DOHH2 (cell line): ENCODE data around the gene ACSF3.
A peak's percentile ranks its signal among the peaks of the same experiment; 100 is the strongest.

Experiments
- H3F3A ChIP-seq: fragments of 200-600 bp; sonication (generic), shearing (Covaris generic); 2 replicates; pipeline ENCODE4 v1.6.0; 2016; ENCODE audit warnings: antibody characterized with exemption, mild to moderate bottlenecking; ENCODE audit not compliant: control insufficient read depth, insufficient read depth
- H3K27ac ChIP-seq: fragments of 200-600 bp; sonication (generic); 2 replicates; pipeline ENCODE4 v1.5.1; 2014; ENCODE audit warnings: low read depth, mild to moderate bottlenecking, low read length, moderate library complexity
- H3K27me3 ChIP-seq: fragments of 200-600 bp; sonication (generic); 2 replicates; pipeline ENCODE4 v1.6.1; 2014; ENCODE audit warnings: mild to moderate bottlenecking, low read length, mixed read lengths; ENCODE audit not compliant: control insufficient read depth
- H3K36me3 ChIP-seq: fragments of 200-600 bp; sonication (generic); 2 replicates; pipeline ENCODE4 v1.6.1; 2014; ENCODE audit warnings: mild to moderate bottlenecking, low read length, moderate library complexity, mixed read lengths; ENCODE audit not compliant: control insufficient read depth
- H3K4me1 ChIP-seq: fragments of 200-600 bp; sonication (generic); 2 replicates; pipeline ENCODE4 v1.6.1; 2014; ENCODE audit warnings: mild to moderate bottlenecking, low read length, mixed read lengths; ENCODE audit not compliant: control insufficient read depth
- H3K4me2 ChIP-seq: fragments of 200-600 bp; sonication (generic); 2 replicates; pipeline ENCODE4 v1.6.0; 2014; ENCODE audit warnings: mild to moderate bottlenecking, low read length, moderate library complexity
- H3K4me3 ChIP-seq: fragments of 200-600 bp; sonication (generic); 2 replicates; pipeline ENCODE4 v1.5.1; 2014; ENCODE audit warnings: mild to moderate bottlenecking, low read length, mixed read lengths
- H3K79me2 ChIP-seq: fragments of 200-600 bp; sonication (generic); 2 replicates; pipeline ENCODE4 v1.6.1; 2014; ENCODE audit warnings: mild to moderate bottlenecking, low read length, mixed read lengths; ENCODE audit not compliant: control insufficient read depth
- H3K9me2 ChIP-seq: fragments of 200-600 bp; sonication (generic); replicated peaks from 2 replicates; pipeline ENCODE4 v1.6.1; 2014; ENCODE audit warnings: mild to moderate bottlenecking, low read length, mixed read lengths; ENCODE audit not compliant: control insufficient read depth
- H3K9me3 ChIP-seq: fragments of 200-600 bp; sonication (generic); 2 replicates; pipeline ENCODE4 v1.6.1; 2014; ENCODE audit warnings: antibody characterized with exemption, low read length, mixed read lengths; ENCODE audit not compliant: control insufficient read depth, insufficient read depth
- H4K20me1 ChIP-seq: fragments of 200-600 bp; sonication (generic); 2 replicates; pipeline ENCODE4 v1.6.0; 2014; ENCODE audit warnings: low read depth, mild to moderate bottlenecking, antibody characterized with exemption, low read length, moderate library complexity; ENCODE audit not compliant: control insufficient read depth, insufficient read depth
- EZH2phosphoT487 ChIP-seq: fragments of 200-600 bp; sonication (generic); IDR thresholded peaks from 2 replicates; pipeline ENCODE4 v1.6.1; 2017; ENCODE audit warnings: borderline replicate concordance, mild to moderate bottlenecking, antibody characterized with exemption, low read length, moderate library complexity, mixed read lengths
- TF ChIP-seq, protein P1 (sequence below): fragments of 200-600 bp; sonication (generic); IDR thresholded peaks from one replicate; pipeline ENCODE4 v1.5.1; 2014; ENCODE audit warnings: antibody characterized with exemption, mild to moderate bottlenecking, low read depth, low read length; ENCODE audit not compliant: poor library complexity, severe bottlenecking

ACSF3 gene

DNA sequence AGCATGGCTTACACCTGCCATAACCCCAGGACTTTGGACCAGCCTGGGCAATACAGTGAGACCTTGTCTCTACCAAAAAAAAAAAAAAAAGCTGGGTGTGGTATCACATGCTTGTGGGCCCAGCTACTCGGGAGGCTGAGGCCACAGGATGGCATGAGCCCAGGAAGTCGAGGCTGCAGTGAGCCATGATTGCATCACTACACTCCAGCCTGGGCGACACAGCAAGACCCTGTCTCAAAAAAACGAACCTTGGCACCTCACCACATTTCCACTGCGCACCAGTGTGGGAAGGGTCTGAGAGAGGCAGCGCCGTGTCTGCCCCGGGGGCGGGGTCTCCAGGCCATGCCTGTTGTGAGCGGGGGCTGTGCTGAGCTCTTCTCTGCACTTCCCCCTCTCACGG, 6.3 kb downstream of the ACSF3 start:
- H3K9me3 ChIP-seq: no peaks in the 10 kb centered on the region
- peaks cover 27% of the 10 kb centered on the region for H3F3A ChIP-seq
- TF ChIP-seq, protein P1, sequence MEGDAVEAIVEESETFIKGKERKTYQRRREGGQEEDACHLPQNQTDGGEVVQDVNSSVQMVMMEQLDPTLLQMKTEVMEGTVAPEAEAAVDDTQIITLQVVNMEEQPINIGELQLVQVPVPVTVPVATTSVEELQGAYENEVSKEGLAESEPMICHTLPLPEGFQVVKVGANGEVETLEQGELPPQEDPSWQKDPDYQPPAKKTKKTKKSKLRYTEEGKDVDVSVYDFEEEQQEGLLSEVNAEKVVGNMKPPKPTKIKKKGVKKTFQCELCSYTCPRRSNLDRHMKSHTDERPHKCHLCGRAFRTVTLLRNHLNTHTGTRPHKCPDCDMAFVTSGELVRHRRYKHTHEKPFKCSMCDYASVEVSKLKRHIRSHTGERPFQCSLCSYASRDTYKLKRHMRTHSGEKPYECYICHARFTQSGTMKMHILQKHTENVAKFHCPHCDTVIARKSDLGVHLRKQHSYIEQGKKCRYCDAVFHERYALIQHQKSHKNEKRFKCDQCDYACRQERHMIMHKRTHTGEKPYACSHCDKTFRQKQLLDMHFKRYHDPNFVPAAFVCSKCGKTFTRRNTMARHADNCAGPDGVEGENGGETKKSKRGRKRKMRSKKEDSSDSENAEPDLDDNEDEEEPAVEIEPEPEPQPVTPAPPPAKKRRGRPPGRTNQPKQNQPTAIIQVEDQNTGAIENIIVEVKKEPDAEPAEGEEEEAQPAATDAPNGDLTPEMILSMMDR: no peak
- no peak for TF ChIP-seq EZH2phosphoT487
- H3K79me2 ChIP-seq: peaks cover 99% of the 10 kb centered on the region
- H4K20me1 ChIP-seq: peaks cover 7% of the 10 kb centered on the region
- no peaks in the 10 kb centered on the region for H3K9me2 ChIP-seq
- peak overlapping the region; percentile 94 for H3K4me3 ChIP-seq
- no peak overlapping the region for H3K27ac ChIP-seq
- H3K4me2 ChIP-seq: peak overlapping the region; percentile 80
- no peaks in the 10 kb centered on the region for H3K27me3 ChIP-seq
- H3K4me1 ChIP-seq: peaks cover 54% of the 10 kb centered on the region
- H3K36me3 ChIP-seq: peaks cover 95% of the 10 kb centered on the region

DNA sequence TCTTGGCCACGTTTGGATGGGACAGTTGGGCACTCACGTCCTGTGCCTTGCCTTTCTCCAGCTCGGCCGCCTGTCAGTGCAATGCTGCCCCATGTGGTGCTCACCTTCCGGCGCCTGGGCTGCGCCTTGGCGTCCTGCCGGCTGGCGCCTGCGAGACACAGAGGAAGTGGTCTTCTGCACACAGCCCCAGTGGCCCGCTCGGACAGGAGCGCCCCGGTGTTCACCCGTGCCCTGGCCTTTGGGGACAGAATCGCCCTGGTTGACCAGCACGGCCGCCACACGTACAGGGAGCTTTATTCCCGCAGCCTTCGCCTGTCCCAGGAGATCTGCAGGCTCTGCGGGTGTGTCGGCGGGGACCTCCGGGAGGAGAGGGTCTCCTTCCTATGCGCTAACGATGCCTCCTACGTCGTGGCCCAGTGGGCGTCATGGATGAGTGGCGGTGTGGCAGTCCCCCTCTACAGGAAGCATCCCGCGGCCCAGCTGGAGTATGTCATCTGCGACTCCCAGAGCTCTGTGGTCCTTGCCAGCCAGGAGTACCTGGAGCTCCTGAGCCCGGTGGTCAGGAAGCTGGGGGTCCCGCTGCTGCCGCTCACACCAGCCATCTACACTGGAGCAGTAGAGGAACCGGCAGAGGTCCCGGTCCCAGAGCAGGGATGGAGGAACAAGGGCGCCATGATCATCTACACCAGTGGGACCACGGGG, 7.1 kb downstream of the ACSF3 start:
- Histone ChIP-seq H3K4me2 (no peak overlapping the region), H3K4me3 (no peak overlapping the region), H3F3A (peaks cover 22% of the 10 kb centered on the region), H3K4me1 (peaks cover 45% of the 10 kb centered on the region), H3K27me3 (no peaks in the 10 kb centered on the region), H3K79me2 (peaks cover 99% of the 10 kb centered on the region), H4K20me1 (peaks cover 7% of the 10 kb centered on the region), H3K27ac (no peak overlapping the region), H3K36me3 (peaks cover 98% of the 10 kb centered on the region), H3K9me2 (no peaks in the 10 kb centered on the region), H3K9me3 (no peaks in the 10 kb centered on the region)
- TF ChIP-seq, protein P1: no peak
- no peak for TF ChIP-seq EZH2phosphoT487

DNA sequence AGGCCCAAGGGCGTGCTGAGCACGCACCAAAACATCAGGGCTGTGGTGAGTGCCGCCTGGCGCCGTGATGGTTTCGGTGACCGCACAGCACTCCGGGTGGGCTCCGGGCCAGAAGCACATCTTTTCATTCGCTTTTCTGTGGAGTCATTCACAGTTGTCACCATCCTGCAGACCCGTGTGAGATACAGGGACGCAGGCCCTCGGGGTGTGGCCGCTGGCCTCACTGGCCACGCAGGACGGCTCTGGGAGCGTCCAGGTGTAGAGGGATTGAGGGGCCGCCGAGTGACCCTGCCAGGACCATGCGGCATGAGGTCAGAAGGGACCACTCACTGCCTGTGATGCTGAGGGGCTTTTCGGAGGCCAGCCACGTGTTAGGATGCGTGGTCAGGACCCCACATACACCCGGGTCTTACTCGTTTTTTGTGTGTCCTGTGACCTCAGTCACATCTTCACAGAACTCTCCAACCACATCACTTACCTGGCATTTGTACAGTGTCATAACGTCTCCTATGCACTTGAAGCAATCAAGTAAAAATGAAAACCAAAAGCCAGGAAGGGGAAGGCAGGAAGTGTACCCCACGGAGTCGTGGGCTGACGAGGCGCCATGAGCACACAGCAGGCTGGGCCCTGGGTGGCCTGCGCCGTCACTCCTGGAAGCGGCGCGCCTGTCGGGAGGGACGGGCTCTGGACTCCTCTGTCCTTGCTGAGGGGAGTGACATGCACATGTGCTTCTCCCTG, 7.8 kb downstream of the ACSF3 start:
- no peaks in the 10 kb centered on the region for H3K27me3 ChIP-seq
- H3K36me3 ChIP-seq: peaks cover 96% of the 10 kb centered on the region
- peaks cover 17% of the 10 kb centered on the region for H3F3A ChIP-seq
- no peaks in the 10 kb centered on the region for H3K9me2 ChIP-seq
- no peaks in the 10 kb centered on the region for H3K9me3 ChIP-seq
- H3K79me2 ChIP-seq: peaks cover 97% of the 10 kb centered on the region
- no peak overlapping the region for H3K27ac ChIP-seq
- TF ChIP-seq EZH2phosphoT487: no peak
- TF ChIP-seq, protein P1: no peak
- H4K20me1 ChIP-seq: peaks cover 7% of the 10 kb centered on the region
- H3K4me2 ChIP-seq: no peak overlapping the region
- no peak overlapping the region for H3K4me3 ChIP-seq
- H3K4me1 ChIP-seq: peaks cover 38% of the 10 kb centered on the region
